GM23338 (cell line): ENCODE results near the gene C4BPA. TPM values are rescaled to one million over a fixed set of nuclear protein-coding genes. Genes with fewer than 3 reads are reported as not detected.

Experiments used
- ATAC-seq: fragments of 200-7000 bp; cut with Tn5 transposase; 3 replicates; pipeline ENCODE4 v1.9.1; 2020
- DNase-seq: peaks from one replicate; pipeline ENCODE4 v3.0.0-alpha.2; 2015; ENCODE audit warnings: low spot score
- H2AFZ ChIP-seq: fragments of 200-600 bp; sonication (generic); 2 replicates; pipeline ENCODE4 v1.8.0; 2016; ENCODE audit warnings: antibody characterized with exemption, mild to moderate bottlenecking, moderate library complexity
- H3F3A ChIP-seq: fragments of 200-600 bp; sonication (generic); replicated peaks from 2 replicates; pipeline ENCODE4 v1.8.0; 2017; ENCODE audit warnings: antibody characterized with exemption, mixed run types, low read depth
- H3K27ac ChIP-seq: fragments of 200-600 bp; sonication (generic); 2 replicates; pipeline ENCODE4 v1.6.1; 2016; ENCODE audit warnings: low read depth
- H3K27me3 ChIP-seq: fragments of 200-600 bp; sonication (generic); 2 replicates; pipeline ENCODE4 v1.8.0; 2016; ENCODE audit warnings: mild to moderate bottlenecking, mixed run types, moderate library complexity; ENCODE audit not compliant: insufficient read depth
- H3K36me3 ChIP-seq: fragments of 200-600 bp; sonication (generic); 2 replicates; pipeline ENCODE4 v1.8.0; 2016; ENCODE audit warnings: mild to moderate bottlenecking; ENCODE audit not compliant: insufficient read depth
- H3K4me1 ChIP-seq: fragments of 200-600 bp; sonication (generic); 2 replicates; pipeline ENCODE4 v1.8.0; 2016; ENCODE audit warnings: mild to moderate bottlenecking, moderate library complexity; ENCODE audit not compliant: insufficient read depth
- H3K4me2 ChIP-seq: fragments of 200-600 bp; sonication (generic); 2 replicates; pipeline ENCODE4 v1.7.1; 2017; ENCODE audit warnings: mixed run types
- H3K4me3 ChIP-seq: fragments of 200-600 bp; sonication (generic); 2 replicates; pipeline ENCODE4 v1.6.1; 2016; ENCODE audit warnings: mixed run types
- H3K79me2 ChIP-seq: fragments of 200-600 bp; sonication (generic); replicated peaks from 2 replicates; pipeline ENCODE4 v1.8.0; 2017; ENCODE audit warnings: mild to moderate bottlenecking; ENCODE audit not compliant: insufficient read depth
- H3K9me2 ChIP-seq: fragments of 200-600 bp; sonication (generic); 2 replicates; pipeline ENCODE4 v1.8.0; 2017; ENCODE audit not compliant: insufficient read depth
- H4K20me1 ChIP-seq: fragments of 200-600 bp; sonication (generic); replicated peaks from 2 replicates; pipeline ENCODE4 v1.8.0; 2017; ENCODE audit warnings: mild to moderate bottlenecking; ENCODE audit not compliant: insufficient read depth
- H3K27ac Mint-ChIP-seq: 2 replicates; pipeline ENCODE4 v1.8.0; 2020; ENCODE audit warnings: inconsistent platforms, mild to moderate bottlenecking, moderate library complexity, mixed read lengths
- H3K27me3 Mint-ChIP-seq: 3 replicates; pipeline ENCODE4 v1.8.0; 2022; ENCODE audit warnings: low read depth, mild to moderate bottlenecking, moderate library complexity, mixed read lengths, inconsistent platforms; ENCODE audit not compliant: insufficient read depth, poor library complexity
- H3K36me3 Mint-ChIP-seq: 3 replicates; pipeline ENCODE4 v1.8.0; 2021; ENCODE audit warnings: low read depth, mild to moderate bottlenecking, inconsistent platforms, moderate library complexity, mixed read lengths
- H3K4me1 Mint-ChIP-seq: 3 replicates; pipeline ENCODE4 v1.8.0; 2020; ENCODE audit warnings: mild to moderate bottlenecking, inconsistent platforms, mixed read lengths
- H3K4me3 Mint-ChIP-seq: 3 replicates; pipeline ENCODE4 v1.8.0; 2021; ENCODE audit warnings: moderate library complexity, mild to moderate bottlenecking, inconsistent platforms, mixed read lengths
- H3K9me3 Mint-ChIP-seq: 3 replicates; pipeline ENCODE4 v1.8.0; 2020; ENCODE audit warnings: moderate library complexity, mild to moderate bottlenecking, inconsistent platforms, mixed read lengths
- CTCF ChIP-seq, 2 experiments: fragments of 200-600 bp in 1 of 2; sonication (generic) in 1 of 2; conservative IDR thresholded peaks; 2 replicates each; pipeline versions ENCODE4 v1.5.1 to v1.6.1; 2016 to 2017; ENCODE audit warnings: antibody characterized with exemption in 2 of 2, low read depth in 2 of 2, mild to moderate bottlenecking in 2 of 2, moderate library complexity in 1 of 2
- ETS1 ChIP-seq: IDR thresholded peaks from 2 replicates; pipeline ENCODE4 v1.6.1; 2016; ENCODE audit warnings: antibody characterized with exemption
- EZH2 ChIP-seq: fragments of 200-600 bp; sonication (generic); IDR thresholded peaks from one replicate; pipeline ENCODE4 v1.8.0; 2017; ENCODE audit warnings: antibody characterized with exemption, mild to moderate bottlenecking, low read depth; ENCODE audit not compliant: unreplicated experiment
- POLR2AphosphoS5 ChIP-seq: IDR thresholded peaks from 2 replicates; pipeline ENCODE4 v1.6.1; 2016; ENCODE audit warnings: antibody characterized with exemption, low read depth
- ZNF114 ChIP-seq: fragments of 250-450 bp; sonication (Bioruptor Pico); IDR thresholded peaks from 2 replicates; pipeline ENCODE4 v1.5.0; 2020; ENCODE audit warnings: mild to moderate bottlenecking, moderate library complexity
- polyA plus RNA-seq: library from polyadenylated mRNA; unstranded; fragments of >200 nt; fragmentation: Nextera tagmentation; extraction: Ambion mirVana; gene quantifications from 2 replicates; pipeline ENCODE4 v1.2.1, GENCODE V29; 2016
- total RNA-seq: library from RNA; depleted of rRNA; stranded (reverse); fragments of >200 nt; shearing (Covaris generic); gene quantifications from 2 replicates; pipeline ENCODE4 v1.2.3, GENCODE V29; 2014
- TF ChIP-seq, protein P1 (sequence below): IDR thresholded peaks from one replicate; pipeline ENCODE4 v1.6.1; 2018; ENCODE audit warnings: antibody characterized with exemption; ENCODE audit not compliant: unreplicated experiment
- TF ChIP-seq, protein P2 (sequence below): fragments of 250-450 bp; sonication (Bioruptor Pico); IDR thresholded peaks from 2 replicates; pipeline ENCODE4 v1.5.0; 2020; ENCODE audit warnings: mild to moderate bottlenecking, moderate library complexity

The C4BPA gene
- total and polyA plus RNA-seq, 2 experiments from 2014 or later: not detected

DNA sequence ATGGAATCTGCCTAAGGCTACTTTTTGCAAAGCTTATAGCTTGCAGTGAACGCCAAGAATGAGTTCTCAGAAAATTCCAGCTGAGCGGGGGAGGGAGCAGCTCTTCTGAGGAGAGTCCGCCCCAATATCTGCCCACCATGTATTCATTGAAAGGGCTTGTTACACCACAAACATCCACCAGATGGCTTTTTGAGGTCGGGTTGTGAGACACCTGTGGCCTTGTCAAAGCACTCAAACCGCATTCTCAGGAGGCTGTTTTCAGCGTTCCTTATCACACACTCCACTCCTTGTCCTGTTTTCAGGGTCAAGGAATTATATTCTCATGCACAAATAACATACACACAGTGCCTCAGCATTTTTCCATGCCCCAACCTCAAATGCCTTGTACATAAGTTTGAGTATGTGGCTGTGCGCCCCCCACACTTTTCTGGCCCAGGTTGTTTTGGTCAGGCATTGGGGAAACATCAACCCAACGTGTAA lies 19.3 kb upstream of the C4BPA start:
- Histone ChIP-seq H3K27ac (no peak overlapping the region), H3K4me1 (no peaks in the 10 kb centered on the region), H3K4me3 (no peak overlapping the region), H3F3A (no peaks in the 10 kb centered on the region), H3K4me2 (0 out of 2 replicates have a peak overlapping the region, but pooled peaks have one; percentile 33), H3K27me3 (no peaks in the 10 kb centered on the region), H4K20me1 (no peaks in the 10 kb centered on the region), H3K79me2 (no peaks in the 10 kb centered on the region), H3K36me3 (no peaks in the 10 kb centered on the region), H3K9me2 (no peaks in the 10 kb centered on the region), H2AFZ (no peak overlapping the region)
- Mint-ChIP-seq H3K9me3 (no peaks in the 10 kb centered on the region), H3K36me3 (no peaks in the 10 kb centered on the region), H3K4me3 (no peak overlapping the region), H3K27me3 (no peaks in the 10 kb centered on the region), H3K27ac (0 out of 2 replicates have a peak overlapping the region, but pooled peaks have one; percentile 33), H3K4me1 (peaks cover 15% of the 10 kb centered on the region)
- peak; percentile 98 for ATAC-seq
- TF ChIP-seq ZNF114 (CRISPR knock-in tag): no peak
- no peak for TF ChIP-seq POLR2AphosphoS5
- no peak for TF ChIP-seq EZH2
- no peak for TF ChIP-seq ETS1
- TF ChIP-seq CTCF (conservative IDR thresholded peaks at IDR 0.05; ENCODE audit: low read depth in 2 of 2): peak; percentile 62 to 82
- TF ChIP-seq, protein P1, sequence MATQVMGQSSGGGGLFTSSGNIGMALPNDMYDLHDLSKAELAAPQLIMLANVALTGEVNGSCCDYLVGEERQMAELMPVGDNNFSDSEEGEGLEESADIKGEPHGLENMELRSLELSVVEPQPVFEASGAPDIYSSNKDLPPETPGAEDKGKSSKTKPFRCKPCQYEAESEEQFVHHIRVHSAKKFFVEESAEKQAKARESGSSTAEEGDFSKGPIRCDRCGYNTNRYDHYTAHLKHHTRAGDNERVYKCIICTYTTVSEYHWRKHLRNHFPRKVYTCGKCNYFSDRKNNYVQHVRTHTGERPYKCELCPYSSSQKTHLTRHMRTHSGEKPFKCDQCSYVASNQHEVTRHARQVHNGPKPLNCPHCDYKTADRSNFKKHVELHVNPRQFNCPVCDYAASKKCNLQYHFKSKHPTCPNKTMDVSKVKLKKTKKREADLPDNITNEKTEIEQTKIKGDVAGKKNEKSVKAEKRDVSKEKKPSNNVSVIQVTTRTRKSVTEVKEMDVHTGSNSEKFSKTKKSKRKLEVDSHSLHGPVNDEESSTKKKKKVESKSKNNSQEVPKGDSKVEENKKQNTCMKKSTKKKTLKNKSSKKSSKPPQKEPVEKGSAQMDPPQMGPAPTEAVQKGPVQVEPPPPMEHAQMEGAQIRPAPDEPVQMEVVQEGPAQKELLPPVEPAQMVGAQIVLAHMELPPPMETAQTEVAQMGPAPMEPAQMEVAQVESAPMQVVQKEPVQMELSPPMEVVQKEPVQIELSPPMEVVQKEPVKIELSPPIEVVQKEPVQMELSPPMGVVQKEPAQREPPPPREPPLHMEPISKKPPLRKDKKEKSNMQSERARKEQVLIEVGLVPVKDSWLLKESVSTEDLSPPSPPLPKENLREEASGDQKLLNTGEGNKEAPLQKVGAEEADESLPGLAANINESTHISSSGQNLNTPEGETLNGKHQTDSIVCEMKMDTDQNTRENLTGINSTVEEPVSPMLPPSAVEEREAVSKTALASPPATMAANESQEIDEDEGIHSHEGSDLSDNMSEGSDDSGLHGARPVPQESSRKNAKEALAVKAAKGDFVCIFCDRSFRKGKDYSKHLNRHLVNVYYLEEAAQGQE: no peak
- TF ChIP-seq, protein P2, sequence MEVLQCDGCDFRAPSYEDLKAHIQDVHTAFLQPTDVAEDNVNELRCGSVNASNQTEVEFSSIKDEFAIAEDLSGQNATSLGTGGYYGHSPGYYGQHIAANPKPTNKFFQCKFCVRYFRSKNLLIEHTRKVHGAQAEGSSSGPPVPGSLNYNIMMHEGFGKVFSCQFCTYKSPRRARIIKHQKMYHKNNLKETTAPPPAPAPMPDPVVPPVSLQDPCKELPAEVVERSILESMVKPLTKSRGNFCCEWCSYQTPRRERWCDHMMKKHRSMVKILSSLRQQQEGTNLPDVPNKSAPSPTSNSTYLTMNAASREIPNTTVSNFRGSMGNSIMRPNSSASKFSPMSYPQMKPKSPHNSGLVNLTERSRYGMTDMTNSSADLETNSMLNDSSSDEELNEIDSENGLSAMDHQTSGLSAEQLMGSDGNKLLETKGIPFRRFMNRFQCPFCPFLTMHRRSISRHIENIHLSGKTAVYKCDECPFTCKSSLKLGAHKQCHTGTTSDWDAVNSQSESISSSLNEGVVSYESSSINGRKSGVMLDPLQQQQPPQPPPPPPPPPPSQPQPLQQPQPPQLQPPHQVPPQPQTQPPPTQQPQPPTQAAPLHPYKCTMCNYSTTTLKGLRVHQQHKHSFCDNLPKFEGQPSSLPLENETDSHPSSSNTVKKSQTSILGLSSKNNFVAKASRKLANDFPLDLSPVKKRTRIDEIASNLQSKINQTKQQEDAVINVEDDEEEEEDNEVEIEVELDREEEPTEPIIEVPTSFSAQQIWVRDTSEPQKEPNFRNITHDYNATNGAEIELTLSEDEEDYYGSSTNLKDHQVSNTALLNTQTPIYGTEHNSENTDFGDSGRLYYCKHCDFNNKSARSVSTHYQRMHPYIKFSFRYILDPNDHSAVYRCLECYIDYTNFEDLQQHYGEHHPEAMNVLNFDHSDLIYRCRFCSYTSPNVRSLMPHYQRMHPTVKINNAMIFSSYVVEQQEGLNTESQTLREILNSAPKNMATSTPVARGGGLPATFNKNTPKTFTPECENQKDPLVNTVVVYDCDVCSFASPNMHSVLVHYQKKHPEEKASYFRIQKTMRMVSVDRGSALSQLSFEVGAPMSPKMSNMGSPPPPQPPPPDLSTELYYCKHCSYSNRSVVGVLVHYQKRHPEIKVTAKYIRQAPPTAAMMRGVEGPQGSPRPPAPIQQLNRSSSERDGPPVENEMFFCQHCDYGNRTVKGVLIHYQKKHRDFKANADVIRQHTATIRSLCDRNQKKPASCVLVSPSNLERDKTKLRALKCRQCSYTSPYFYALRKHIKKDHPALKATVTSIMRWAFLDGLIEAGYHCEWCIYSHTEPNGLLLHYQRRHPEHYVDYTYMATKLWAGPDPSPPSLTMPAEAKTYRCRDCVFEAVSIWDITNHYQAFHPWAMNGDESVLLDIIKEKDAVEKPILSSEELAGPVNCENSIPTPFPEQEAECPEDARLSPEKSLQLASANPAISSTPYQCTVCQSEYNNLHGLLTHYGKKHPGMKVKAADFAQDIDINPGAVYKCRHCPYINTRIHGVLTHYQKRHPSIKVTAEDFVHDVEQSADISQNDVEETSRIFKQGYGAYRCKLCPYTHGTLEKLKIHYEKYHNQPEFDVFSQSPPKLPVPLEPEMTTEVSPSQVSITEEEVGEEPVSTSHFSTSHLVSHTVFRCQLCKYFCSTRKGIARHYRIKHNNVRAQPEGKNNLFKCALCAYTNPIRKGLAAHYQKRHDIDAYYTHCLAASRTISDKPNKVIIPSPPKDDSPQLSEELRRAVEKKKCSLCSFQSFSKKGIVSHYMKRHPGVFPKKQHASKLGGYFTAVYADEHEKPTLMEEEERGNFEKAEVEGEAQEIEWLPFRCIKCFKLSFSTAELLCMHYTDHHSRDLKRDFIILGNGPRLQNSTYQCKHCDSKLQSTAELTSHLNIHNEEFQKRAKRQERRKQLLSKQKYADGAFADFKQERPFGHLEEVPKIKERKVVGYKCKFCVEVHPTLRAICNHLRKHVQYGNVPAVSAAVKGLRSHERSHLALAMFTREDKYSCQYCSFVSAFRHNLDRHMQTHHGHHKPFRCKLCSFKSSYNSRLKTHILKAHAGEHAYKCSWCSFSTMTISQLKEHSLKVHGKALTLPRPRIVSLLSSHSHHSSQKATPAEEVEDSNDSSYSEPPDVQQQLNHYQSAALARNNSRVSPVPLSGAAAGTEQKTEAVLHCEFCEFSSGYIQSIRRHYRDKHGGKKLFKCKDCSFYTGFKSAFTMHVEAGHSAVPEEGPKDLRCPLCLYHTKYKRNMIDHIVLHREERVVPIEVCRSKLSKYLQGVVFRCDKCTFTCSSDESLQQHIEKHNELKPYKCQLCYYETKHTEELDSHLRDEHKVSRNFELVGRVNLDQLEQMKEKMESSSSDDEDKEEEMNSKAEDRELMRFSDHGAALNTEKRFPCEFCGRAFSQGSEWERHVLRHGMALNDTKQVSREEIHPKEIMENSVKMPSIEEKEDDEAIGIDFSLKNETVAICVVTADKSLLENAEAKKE (CRISPR knock-in tag): no peak
- peak; percentile 92 for DNase-seq
